KOPT-K1 (cell line): Measurements from ENCODE around the gene CSNK1D.

Source experiments
- H3K27ac ChIP-seq: fragments of 200-600 bp; sonication (generic); 2 replicates; pipeline ENCODE4 v1.5.1; 2016; ENCODE audit warnings: antibody characterized with exemption, mild to moderate bottlenecking, low read depth, low read length; ENCODE audit not compliant: poor library complexity, severe bottlenecking
- H3K36me3 ChIP-seq: fragments of 200-600 bp; sonication (generic); 2 replicates; pipeline ENCODE4 v1.5.1; 2017; ENCODE audit warnings: antibody characterized with exemption, mild to moderate bottlenecking, low read length, moderate library complexity; ENCODE audit not compliant: insufficient read depth
- H3K9me3 ChIP-seq: fragments of 200-600 bp; sonication (generic); 2 replicates; pipeline ENCODE4 v1.5.1; 2017; ENCODE audit warnings: antibody characterized with exemption, low read length, mild to moderate bottlenecking; ENCODE audit not compliant: insufficient read depth, poor library complexity, severe bottlenecking

Gene CSNK1D

GRCh38 chr17:82237746-82238471 is 35.6 kb downstream of the CSNK1D start:
- Histone ChIP-seq H3K36me3 (peaks cover 36% of the 10 kb centered on the region), H3K27ac (peak overlapping the region; percentile 60), H3K9me3 (no peaks in the 10 kb centered on the region)

- Histone ChIP-seq H3K9me3 (no peaks in the 10 kb centered on the region), H3K27ac (no peak overlapping the region), H3K36me3 (peaks cover 29% of the 10 kb centered on the region)
Measured at GRCh38 chr17:82237083-82237745, 36.3 kb downstream of the CSNK1D start.

- Histone ChIP-seq H3K9me3 (no peaks in the 10 kb centered on the region), H3K36me3 (peaks cover 21% of the 10 kb centered on the region), H3K27ac (no peak overlapping the region)
Measured at GRCh38 chr17:82236142-82236971, 37.1 kb downstream of the CSNK1D start.

- no peak overlapping the region for H3K27ac ChIP-seq
- no peaks in the 10 kb centered on the region for H3K9me3 ChIP-seq
- peaks cover 15% of the 10 kb centered on the region for H3K36me3 ChIP-seq
Measured at GRCh38 chr17:82235775-82236141, 37.7 kb downstream of the CSNK1D start.

- no peak overlapping the region for H3K27ac ChIP-seq
- H3K36me3 ChIP-seq, result peaks cover 9% of the 10 kb centered on the region
- no peaks in the 10 kb centered on the region for H3K9me3 ChIP-seq
Measured at GRCh38 chr17:82235056-82235774, 38.3 kb downstream of the CSNK1D start.

GRCh38 chr17:82234211-82235055 is 39.1 kb downstream of the CSNK1D start:
- Histone ChIP-seq H3K27ac (no peak overlapping the region), H3K36me3 (peaks cover 2% of the 10 kb centered on the region), H3K9me3 (no peaks in the 10 kb centered on the region)

- Histone ChIP-seq H3K9me3 (no peaks in the 10 kb centered on the region), H3K36me3 (no peaks in the 10 kb centered on the region), H3K27ac (no peak overlapping the region)
Measured at GRCh38 chr17:82232876-82233785, 40.4 kb downstream of the CSNK1D start.

GRCh38 chr17:82232322-82232820 is 41.1 kb downstream of the CSNK1D start:
- no peaks in the 10 kb centered on the region for H3K9me3 ChIP-seq
- no peaks in the 10 kb centered on the region for H3K36me3 ChIP-seq
- no peak overlapping the region for H3K27ac ChIP-seq

- no peaks in the 10 kb centered on the region for H3K36me3 ChIP-seq
- no peak overlapping the region for H3K27ac ChIP-seq
- H3K9me3 ChIP-seq, result no peaks in the 10 kb centered on the region
Measured at GRCh38 chr17:82231562-82232321, 41.8 kb downstream of the CSNK1D start.

GRCh38 chr17:82231312-82231561 is 42.3 kb downstream of the CSNK1D start:
- no peaks in the 10 kb centered on the region for H3K36me3 ChIP-seq
- H3K9me3 ChIP-seq, result no peaks in the 10 kb centered on the region
- no peak overlapping the region for H3K27ac ChIP-seq

- H3K27ac ChIP-seq, result no peak overlapping the region
- H3K36me3 ChIP-seq, result no peaks in the 10 kb centered on the region
- no peaks in the 10 kb centered on the region for H3K9me3 ChIP-seq
Measured at GRCh38 chr17:82230609-82231311, 42.7 kb downstream of the CSNK1D start.

GRCh38 chr17:82229698-82230608 is 43.5 kb downstream of the CSNK1D start:
- H3K27ac ChIP-seq, result no peak overlapping the region
- no peaks in the 10 kb centered on the region for H3K36me3 ChIP-seq
- no peaks in the 10 kb centered on the region for H3K9me3 ChIP-seq
